Liver (tissue), 9 donors: ENCODE data around the gene ZFAND2A. TPM values are rescaled to one million over a fixed set of nuclear protein-coding genes. Genes with fewer than 3 reads are reported as not detected.

Source experiments
- DNase-seq: peaks from one replicate; pipeline ENCODE4 v3.0.0-alpha.2; 2017; ENCODE audit warnings: low spot score
- H3K27ac ChIP-seq, 2 donors: one replicate each; pipeline ENCODE4 v1.7.0; 2013; ENCODE audit warnings: inconsistent platforms in 2 of 2, low read length in 2 of 2, control low read depth in 1 of 2, low read depth in 1 of 2, mild to moderate bottlenecking in 1 of 2
- H3K27me3 ChIP-seq, 4 donors: one replicate each; pipeline versions ENCODE4 v1.6.1 to v1.7.0; 2013; ENCODE audit warnings: low read length in 3 of 4, inconsistent platforms in 1 of 4, mild to moderate bottlenecking in 1 of 4, moderate library complexity in 1 of 4; ENCODE audit not compliant: control insufficient read depth in 4 of 4, insufficient read depth in 4 of 4
- H3K36me3 ChIP-seq, 4 donors: one replicate each; pipeline versions ENCODE4 v1.6.1 to v1.7.0; 2013; ENCODE audit warnings: low read length in 3 of 4, mild to moderate bottlenecking in 3 of 4, low read depth in 1 of 4, moderate library complexity in 1 of 4; ENCODE audit not compliant: control insufficient read depth in 4 of 4, insufficient read depth in 3 of 4
- H3K4me1 ChIP-seq, 4 donors: one replicate each; pipeline versions ENCODE4 v1.6.1 to v1.7.0; 2013; ENCODE audit warnings: low read length in 3 of 4, mild to moderate bottlenecking in 3 of 4, moderate library complexity in 1 of 4; ENCODE audit not compliant: control insufficient read depth in 4 of 4, insufficient read depth in 4 of 4
- H3K4me3 ChIP-seq, 3 donors: one replicate each; pipeline versions ENCODE4 v1.6.1 to v1.7.0; 2013; ENCODE audit warnings: low read length in 3 of 3, control low read depth in 1 of 3, low read depth in 1 of 3, mild to moderate bottlenecking in 1 of 3
- H3K9ac ChIP-seq, 2 donors: one replicate each; pipeline ENCODE4 v1.7.0; 2013; ENCODE audit warnings: low read length in 2 of 2, mild to moderate bottlenecking in 2 of 2, moderate library complexity in 2 of 2, control low read depth in 1 of 2, low read depth in 1 of 2
- H3K9me3 ChIP-seq, 4 donors: one replicate each; pipeline versions ENCODE4 v1.6.1 to v1.7.0; 2013; ENCODE audit warnings: low read length in 3 of 4; ENCODE audit not compliant: control insufficient read depth in 4 of 4
- CTCF ChIP-seq: fragments of 150-350 bp; IDR thresholded peaks from 2 replicates; pipeline ENCODE4 v1.5.1; 2017; ENCODE audit warnings: improper control_type of control experiment, low read depth, low read length; ENCODE audit not compliant: missing input control
- EGR1 ChIP-seq, 2 donors: IDR thresholded peaks; 2 replicates each; pipeline ENCODE4 v1.6.1; 2016 to 2018; ENCODE audit warnings: antibody characterized with exemption in 2 of 2, low read depth in 2 of 2
- FOXA1 ChIP-seq: IDR thresholded peaks from 2 replicates; pipeline ENCODE4 v1.6.1; 2016; ENCODE audit warnings: antibody characterized with exemption
- FOXA2 ChIP-seq: IDR thresholded peaks from 2 replicates; pipeline ENCODE4 v1.6.1; 2016; ENCODE audit warnings: antibody characterized with exemption
- HNF4A ChIP-seq, 2 donors: conservative IDR thresholded peaks; 2 replicates each; pipeline ENCODE4 v1.6.1; 2016; ENCODE audit warnings: antibody characterized with exemption in 2 of 2, mild to moderate bottlenecking in 2 of 2
- HNF4G ChIP-seq: IDR thresholded peaks from 2 replicates; pipeline ENCODE4 v1.6.1; 2016; ENCODE audit warnings: antibody characterized with exemption
- JUND ChIP-seq, 2 donors: IDR thresholded peaks; 2 replicates each; pipeline ENCODE4 v1.6.1; 2016; ENCODE audit warnings: antibody characterized with exemption in 2 of 2
- MAX ChIP-seq: IDR thresholded peaks from 2 replicates; pipeline ENCODE4 v1.6.1; 2016; ENCODE audit warnings: antibody characterized with exemption
- NR2F2 ChIP-seq: IDR thresholded peaks from 2 replicates; pipeline ENCODE4 v1.6.1; 2016; ENCODE audit warnings: antibody characterized with exemption
- RAD21 ChIP-seq, 2 donors: IDR thresholded peaks; 2 replicates each; pipeline ENCODE4 v1.6.1; 2016; ENCODE audit warnings: antibody characterized with exemption in 2 of 2, mild to moderate bottlenecking in 2 of 2
- REST ChIP-seq: IDR thresholded peaks from 2 replicates; pipeline ENCODE4 v1.6.1; 2016; ENCODE audit warnings: antibody characterized with exemption, mild to moderate bottlenecking
- RXRA ChIP-seq, 2 donors: IDR thresholded peaks; 2 replicates each; pipeline ENCODE4 v1.6.1; 2017 to 2018; ENCODE audit warnings: antibody characterized with exemption in 2 of 2, mild to moderate bottlenecking in 1 of 2
- SP1 ChIP-seq: IDR thresholded peaks from 2 replicates; pipeline ENCODE4 v1.6.1; 2018; ENCODE audit warnings: antibody characterized with exemption, mild to moderate bottlenecking
- TAF1 ChIP-seq: conservative IDR thresholded peaks from 2 replicates; pipeline ENCODE4 v1.6.1; 2016; ENCODE audit warnings: antibody characterized with exemption, mild to moderate bottlenecking
- YY1 ChIP-seq: IDR thresholded peaks from 2 replicates; pipeline ENCODE4 v1.6.1; 2016; ENCODE audit warnings: antibody characterized with exemption, mild to moderate bottlenecking
- ZBTB33 ChIP-seq: IDR thresholded peaks from 2 replicates; pipeline ENCODE4 v1.6.1; 2016; ENCODE audit warnings: antibody characterized with exemption
- WGBS: extraction: QIAGEN DNeasy Blood & Tissue Kit; methylation state at CpG from one replicate; pipeline ENCODE4 v1.1.7; 2013; 5-methylcytosine and 5-hydroxymethylcytosine counted together
- polyA plus RNA-seq, 2 donors: library from polyadenylated mRNA; stranded (reverse) in 1 of 2; unstranded in 1 of 2; fragments of 200-250 nt in 1 of 2; fragments of >200 nt in 1 of 2; fragmentation: Nextera tagmentation in 1 of 2; extraction: Ambion mirVana in 1 of 2; gene quantifications; one replicate each; pipeline versions ENCODE4 v1.2.1 to v1.2.3, GENCODE V29; 2013 to 2015
- total RNA-seq, 2 donors: library from RNA; depleted of rRNA; stranded (reverse); fragments of >200 nt; gene quantifications; one replicate each; pipeline ENCODE4 v1.2.3, GENCODE V29; 2014
- donor health status: healthy.
- donor health status: healthy.
- donor health status: healthy.
- donor health status: healthy.
- donor health status: healthy.

ZFAND2A gene
- total and polyA plus RNA-seq, 4 donors: 12.5 to 53.3 (median 33.5) TPM

- Histone ChIP-seq H3K4me1 (peaks cover 0 to 2% (median 0%) of the 10 kb centered on the region in 4 donors), H3K4me3 (no peak overlapping the region), H3K27me3 (peaks cover 0 to 9% (median 0%) of the 10 kb centered on the region in 4 donors), H3K36me3 (no peaks in the 10 kb centered on the region), H3K9ac (no peak overlapping the region), H3K27ac (no peak overlapping the region), H3K9me3 (no peaks in the 10 kb centered on the region)
- 90% methylated on average over 10 of the region's 10 CpGs for WGBS
- no peak for DNase-seq
- TF ChIP-seq FOXA1 (no peak), FOXA2 (no peak), YY1 (no peak), NR2F2 (no peak), REST (no peak), ZBTB33 (no peak), MAX (no peak), RAD21 (IDR thresholded peaks at IDR 0.05) (no peak), HNF4G (no peak), RXRA (IDR thresholded peaks at IDR 0.05) (no peak), CTCF (no peak), TAF1 (no peak), HNF4A (conservative IDR thresholded peaks at IDR 0.05) (no peak), JUND (IDR thresholded peaks at IDR 0.05) (no peak)
Observed at GRCh38 chr7:1189986-1190772, 30.2 kb upstream of the ZFAND2A start.

- DNase-seq: no peak
- Histone ChIP-seq H3K9me3 (no peaks in the 10 kb centered on the region), H3K4me1 (no peaks in the 10 kb centered on the region), H3K36me3 (no peaks in the 10 kb centered on the region), H3K27ac (no peak overlapping the region), H3K9ac (no peak overlapping the region), H3K27me3 (peaks cover 0 to 9% (median 0%) of the 10 kb centered on the region in 4 donors), H3K4me3 (no peak overlapping the region)
- TF ChIP-seq REST: no peak
- peak in 1 of 2 donors; percentile 22 for TF ChIP-seq EGR1 (IDR thresholded peaks at IDR 0.05; ENCODE audit: low read depth in 2 of 2)
- no peak for TF ChIP-seq SP1
- WGBS: 87% methylated on average over 6 of the region's 6 CpGs
Observed at GRCh38 chr7:1188720-1189294, 28.8 kb upstream of the ZFAND2A start.
